ENCODE data around the gene GCDH. TPM values are rescaled to one million over a fixed set of nuclear protein-coding genes. Genes with fewer than 3 reads are reported as not detected.

The GCDH gene
- total RNA-seq, 2 donors from 2014 or later: 34.0 to 36.2 TPM

DNA sequence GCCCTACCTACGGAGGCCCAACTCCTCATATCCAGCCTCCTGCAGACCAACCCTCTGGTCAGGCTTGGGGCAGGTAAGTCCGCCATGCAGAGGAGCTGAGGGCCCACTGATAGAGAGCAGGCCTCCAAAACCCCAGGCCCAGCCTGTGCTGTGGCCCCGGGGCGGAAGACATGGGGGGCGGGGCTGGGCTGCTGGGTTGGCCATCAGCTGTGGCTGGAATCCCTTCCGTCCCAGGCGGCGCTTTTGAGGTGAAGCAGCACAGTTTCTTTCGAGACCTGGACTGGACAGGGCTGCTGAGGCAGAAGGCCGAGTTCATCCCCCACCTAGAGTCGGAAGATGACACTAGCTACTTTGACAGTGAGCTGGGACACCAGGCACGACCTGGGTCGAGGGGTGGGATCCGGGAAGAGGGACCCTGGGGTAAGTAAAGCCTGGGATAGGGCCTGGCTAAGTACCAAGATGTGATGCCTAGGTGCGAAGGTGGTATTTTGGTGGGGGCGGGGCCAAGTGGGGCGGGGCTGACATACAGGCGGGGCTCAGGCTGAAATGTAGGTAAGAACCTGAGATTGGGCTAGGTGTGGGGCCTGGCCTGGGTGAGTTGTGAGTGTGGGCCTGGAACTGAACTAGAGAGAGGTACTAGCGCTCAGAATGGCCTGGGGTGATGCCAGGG lies 25.1 kb upstream of the GCDH start:
- ATAC-seq (no peak), DNase-seq (no peak)
- H3K9me3 ChIP-seq (ENCODE audit: control insufficient read depth, low read length, poor library complexity, severe bottlenecking): no peaks in the 10 kb centered on the region
- Mint-ChIP-seq H3K27ac (no peak overlapping the region), H3K4me3 (peak overlapping the region; percentile 64), H3K36me3 (ENCODE audit: low read depth) (no peaks in the 10 kb centered on the region), H3K27me3 (peaks cover 13% of the 10 kb centered on the region), H3K4me1 (peaks cover 5% of the 10 kb centered on the region)

- DNase-seq (no peak), ATAC-seq (no peak)
- Mint-ChIP-seq H3K4me1 (peaks cover 7% of the 10 kb centered on the region), H3K27me3 (peaks cover 13% of the 10 kb centered on the region), H3K27ac (no peak overlapping the region), H3K4me3 (peak overlapping the region; percentile 77), H3K36me3 (ENCODE audit: low read depth) (no peaks in the 10 kb centered on the region)
- H3K9me3 ChIP-seq (ENCODE audit: control insufficient read depth, low read length, poor library complexity, severe bottlenecking): no peaks in the 10 kb centered on the region
These were observed 24.4 kb upstream of the GCDH start for GRCh38 chr19:12866416-12867119.

GRCh38 chr19:12867120-12868099 lies 23.6 kb upstream of the GCDH start:
- H3K27ac Mint-ChIP-seq: peak overlapping the region; percentile 34
- H3K36me3 Mint-ChIP-seq (ENCODE audit: low read depth): peaks cover 4% of the 10 kb centered on the region
- peak overlapping the region; percentile 77 for H3K4me3 Mint-ChIP-seq

GRCh38 chr19:12868540-12869112 lies 22.3 kb upstream of the GCDH start:
- no peak for DNase-seq

More at GRCh38 chr19:12867120-12868099, 23.6 kb upstream of the GCDH start:
- DNase-seq (peak; percentile 34 to 54 (median 54)), ATAC-seq (peak; percentile 73)
- H3K4me1 Mint-ChIP-seq: peaks cover 7% of the 10 kb centered on the region
- no peaks in the 10 kb centered on the region for H3K9me3 ChIP-seq (ENCODE audit: control insufficient read depth, low read length, poor library complexity, severe bottlenecking)
- peaks cover 13% of the 10 kb centered on the region for H3K27me3 Mint-ChIP-seq

DNA sequence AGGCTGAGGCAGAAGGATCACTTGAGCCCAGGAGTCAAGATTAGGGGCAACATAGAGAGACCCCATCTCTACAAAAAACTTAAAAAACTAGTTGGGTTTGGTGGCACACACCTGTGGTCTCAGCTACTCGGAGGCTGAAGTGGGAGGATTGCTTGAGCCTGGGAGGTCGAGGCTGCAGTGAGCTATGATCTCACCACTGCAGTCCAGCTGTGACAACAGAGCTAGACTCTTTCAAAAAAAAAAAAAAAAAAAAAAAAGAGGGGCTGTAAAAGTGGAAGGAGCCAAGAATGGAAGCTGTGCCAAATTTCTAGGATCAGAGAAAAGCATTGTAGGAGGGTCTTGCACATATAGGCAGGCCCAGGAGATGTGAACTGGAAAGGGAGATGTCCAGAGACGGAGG lies 19.3 kb upstream of the GCDH start:
- DNase-seq (no peak), ATAC-seq (no peak)
- H3K4me1 Mint-ChIP-seq: peaks cover 7% of the 10 kb centered on the region
- no peak overlapping the region for H3K27ac Mint-ChIP-seq
- peak overlapping the region; percentile 12 for H3K4me3 Mint-ChIP-seq
- peaks cover 7% of the 10 kb centered on the region for H3K27me3 Mint-ChIP-seq
- peaks cover 10% of the 10 kb centered on the region for H3K36me3 Mint-ChIP-seq (ENCODE audit: low read depth)
- H3K9me3 ChIP-seq (ENCODE audit: control insufficient read depth, low read length, poor library complexity, severe bottlenecking): no peaks in the 10 kb centered on the region

More at GRCh38 chr19:12868540-12869112, 22.3 kb upstream of the GCDH start:
- no peak for ATAC-seq
- peaks cover 7% of the 10 kb centered on the region for H3K4me1 Mint-ChIP-seq
- H3K9me3 ChIP-seq (ENCODE audit: control insufficient read depth, low read length, poor library complexity, severe bottlenecking): no peaks in the 10 kb centered on the region
- peak overlapping the region; percentile 57 for H3K4me3 Mint-ChIP-seq
- peaks cover 4% of the 10 kb centered on the region for H3K36me3 Mint-ChIP-seq (ENCODE audit: low read depth)
- H3K27me3 Mint-ChIP-seq: peaks cover 13% of the 10 kb centered on the region
- peak overlapping the region; percentile 34 for H3K27ac Mint-ChIP-seq

- H3K9me3 ChIP-seq (ENCODE audit: control insufficient read depth, low read length, poor library complexity, severe bottlenecking): no peaks in the 10 kb centered on the region
- Mint-ChIP-seq H3K36me3 (ENCODE audit: low read depth) (peaks cover 10% of the 10 kb centered on the region), H3K4me1 (peaks cover 3% of the 10 kb centered on the region), H3K4me3 (no peak overlapping the region), H3K27me3 (peaks cover 1% of the 10 kb centered on the region), H3K27ac (no peak overlapping the region)
- ATAC-seq (no peak), DNase-seq (no peak)
These were observed 18.7 kb upstream of the GCDH start for GRCh38 chr19:12872255-12872654.

- ATAC-seq (peak; percentile 84), DNase-seq (peak; percentile 33 to 58 (median 48))
- Mint-ChIP-seq H3K4me3 (no peak overlapping the region), H3K36me3 (ENCODE audit: low read depth) (peaks cover 10% of the 10 kb centered on the region), H3K27me3 (no peaks in the 10 kb centered on the region), H3K27ac (no peak overlapping the region), H3K4me1 (peaks cover 2% of the 10 kb centered on the region)
- H3K9me3 ChIP-seq (ENCODE audit: control insufficient read depth, low read length, poor library complexity, severe bottlenecking): no peaks in the 10 kb centered on the region
These were observed 17.7 kb upstream of the GCDH start for GRCh38 chr19:12872941-12873890.

GRCh38 chr19:12873891-12874745 lies 16.8 kb upstream of the GCDH start:
- H3K27me3 Mint-ChIP-seq: no peaks in the 10 kb centered on the region
- no peak overlapping the region for H3K27ac Mint-ChIP-seq
- ATAC-seq (no peak), DNase-seq (no peak)
- peaks cover 10% of the 10 kb centered on the region for H3K36me3 Mint-ChIP-seq (ENCODE audit: low read depth)
- H3K4me3 Mint-ChIP-seq: no peak overlapping the region
- no peaks in the 10 kb centered on the region for H3K9me3 ChIP-seq (ENCODE audit: control insufficient read depth, low read length, poor library complexity, severe bottlenecking)
- peaks cover 2% of the 10 kb centered on the region for H3K4me1 Mint-ChIP-seq

- ATAC-seq: no peak
- Mint-ChIP-seq H3K27ac (no peak overlapping the region), H3K4me1 (peaks cover 6% of the 10 kb centered on the region), H3K4me3 (no peak overlapping the region), H3K36me3 (ENCODE audit: low read depth) (peaks cover 10% of the 10 kb centered on the region), H3K27me3 (no peaks in the 10 kb centered on the region)
- H3K9me3 ChIP-seq (ENCODE audit: control insufficient read depth, low read length, poor library complexity, severe bottlenecking): no peaks in the 10 kb centered on the region
- DNase-seq: no peak
These were observed 15.9 kb upstream of the GCDH start for GRCh38 chr19:12875086-12875485.

DNA sequence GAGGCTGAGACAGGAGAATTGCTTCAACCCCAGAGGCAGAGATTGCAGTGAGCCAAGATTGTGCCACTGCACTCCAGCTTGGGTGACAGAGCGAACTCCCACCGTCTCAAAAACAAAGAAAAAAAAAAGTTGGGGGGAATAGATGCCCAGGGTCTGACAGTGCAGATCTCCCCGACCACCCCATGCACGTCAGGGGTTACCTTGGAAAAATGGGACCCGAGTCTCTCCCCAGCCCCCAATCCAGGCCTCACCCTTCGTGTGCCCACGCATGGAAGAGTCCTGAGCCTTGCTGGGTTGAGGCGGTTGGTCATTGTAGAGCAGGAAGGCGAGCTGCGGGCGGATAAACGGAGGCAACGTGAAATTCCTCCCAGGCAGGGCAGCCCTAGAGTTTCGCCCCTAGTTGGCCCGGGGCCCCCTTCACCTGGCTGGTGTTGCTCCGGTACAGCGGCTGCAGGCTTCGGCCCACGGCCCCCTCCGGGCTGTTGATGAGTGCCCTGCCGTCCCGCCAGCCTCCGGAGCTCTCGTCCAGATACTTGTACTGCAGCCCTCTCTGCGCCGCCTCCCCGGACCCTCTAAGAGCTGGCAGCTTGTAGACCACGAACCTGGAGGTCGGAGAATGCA lies 10.3 kb upstream of the GCDH start:
- H3K4me3 Mint-ChIP-seq: peak overlapping the region; percentile 92
- H3K36me3 Mint-ChIP-seq (ENCODE audit: low read depth): peaks cover 2% of the 10 kb centered on the region
- no peaks in the 10 kb centered on the region for H3K9me3 ChIP-seq (ENCODE audit: control insufficient read depth, low read length, poor library complexity, severe bottlenecking)
- H3K27me3 Mint-ChIP-seq: no peaks in the 10 kb centered on the region
- H3K4me1 Mint-ChIP-seq: peaks cover 22% of the 10 kb centered on the region
- no peak for DNase-seq
- H3K27ac Mint-ChIP-seq: peak overlapping the region; percentile 90
- peak; percentile 1 for ATAC-seq

Data from T-helper 17 cell (primary cell).